ENCODE results near the gene PPP4R1.

- no peak for TF ChIP-seq POLR2AphosphoS5 (IDR thresholded peaks at IDR 0.05; ENCODE audit: low read depth, low read length)
- no peak for TF ChIP-seq REST (IDR thresholded peaks at IDR 0.05; ENCODE audit: insufficient read depth in 1 of 2, low read depth in 2 of 2, low read length in 2 of 2)
Observed at GRCh38 chr18:9559253-9559652, 55.1 kb downstream of the PPP4R1 start.

Data from PFSK-1 (cell line).